H1 (cell line): ENCODE data around the gene TMPRSS4. TPM values are rescaled to one million over a fixed set of nuclear protein-coding genes. Genes with fewer than 3 reads are reported as not detected.

Source experiments
- BRCA1 ChIP-seq: IDR thresholded peaks from 2 replicates; pipeline ENCODE4 v1.6.1; 2012; ENCODE audit warnings: low read depth, low read length, improper control_type of control experiment
- CTCF ChIP-seq, 3 experiments: IDR thresholded peaks; 1 replicate in 2 of 3; 2 replicates in 1 of 3; pipeline versions ENCODE4 v1.5.1 to v1.6.1; 2011; ENCODE audit warnings: low read length in 3 of 3, mild to moderate bottlenecking in 3 of 3, inconsistent platforms in 2 of 3, low read depth in 1 of 3, moderate library complexity in 1 of 3; ENCODE audit not compliant: insufficient read depth in 1 of 3; ENCODE audit errors: control extremely low read depth in 1 of 3
- SP1 ChIP-seq: IDR thresholded peaks from 2 replicates; pipeline ENCODE4 v1.6.1; 2011; ENCODE audit warnings: low read depth, low read length
- polyA plus RNA-seq, 7 experiments: library from polyadenylated mRNA; depleted of rRNA in 3 of 7; stranded (reverse) in 5 of 7; unstranded in 2 of 7; fragments of >200 nt in 5 of 7; fragments of 200-250 nt in 2 of 7; gene quantifications; 1 replicate in 5 of 7; 2 replicates in 1 of 7; 4 replicates in 1 of 7; pipeline versions ENCODE4 v1.2.1 to v1.2.3, GENCODE V29; 2011 to 2013; ENCODE audit warnings: missing spikeins in 2 of 7, mixed read lengths in 2 of 7
- total RNA-seq: library from RNA; stranded (reverse); fragmentation: NEBNext Ultra II Directional; extraction: Animal tissue kit (Norgen Biotek cat#: 25700); gene quantifications from 2 replicates; pipeline ENCODE4 v1.2.1, GENCODE V29; 2021

Gene TMPRSS4
- total and polyA plus RNA-seq, 2 of the 8 experiments (the other 6 are each of a cell fraction or from before 2014, with no cell fraction given) = 0.11 to 0.58 TPM

- TF ChIP-seq CTCF (IDR thresholded peaks at IDR 0.05; ENCODE audit: control extremely low read depth in 1 of 3, insufficient read depth in 1 of 3, low read depth in 1 of 3, low read length in 3 of 3) = no peak
- no peak for TF ChIP-seq SP1
- TF ChIP-seq BRCA1 = no peak
Observed at GRCh38 chr11:118071416-118072030, 5.4 kb upstream of the TMPRSS4 start (continued).
